AG04449 (cell line): ENCODE results near the gene SSBP3.

Source experiments
- CTCF ChIA-PET: fragments of 350-600 bp; formaldehyde crosslinking; extraction: SDS; loops from one replicate; lab custom pipeline; 2021; ENCODE audit warnings: antibody characterized with exemption; lab: Yijun Ruan, JAX
- POLR2A ChIA-PET: fragments of 400-600, 350-600 bp; formaldehyde crosslinking; extraction: SDS; loops from one replicate; lab custom pipeline; 2020; ENCODE audit warnings: antibody characterized with exemption, inconsistent platforms; lab: Yijun Ruan, JAX
- DNase-seq: peaks from one replicate; pipeline ENCODE4 v3.0.0-alpha.2; 2010; ENCODE audit warnings: low read depth, low spot score
- H3K4me3 ChIP-seq: 2 replicates; pipeline ENCODE4 v1.5.1; 2011; ENCODE audit warnings: low read depth, mild to moderate bottlenecking, control low read depth, low read length
- TF ChIP-seq, protein P1 (sequence below): IDR thresholded peaks from one replicate; pipeline ENCODE4 v1.5.1; 2011; ENCODE audit warnings: mild to moderate bottlenecking, moderate library complexity, low read length, control low read depth, inconsistent platforms; ENCODE audit not compliant: insufficient read depth; ENCODE audit errors: missing control alignments

The SSBP3 gene

GRCh38 chr1:54272134-54272533 is 134.1 kb downstream of the SSBP3 start:
- TF ChIP-seq, protein P1, sequence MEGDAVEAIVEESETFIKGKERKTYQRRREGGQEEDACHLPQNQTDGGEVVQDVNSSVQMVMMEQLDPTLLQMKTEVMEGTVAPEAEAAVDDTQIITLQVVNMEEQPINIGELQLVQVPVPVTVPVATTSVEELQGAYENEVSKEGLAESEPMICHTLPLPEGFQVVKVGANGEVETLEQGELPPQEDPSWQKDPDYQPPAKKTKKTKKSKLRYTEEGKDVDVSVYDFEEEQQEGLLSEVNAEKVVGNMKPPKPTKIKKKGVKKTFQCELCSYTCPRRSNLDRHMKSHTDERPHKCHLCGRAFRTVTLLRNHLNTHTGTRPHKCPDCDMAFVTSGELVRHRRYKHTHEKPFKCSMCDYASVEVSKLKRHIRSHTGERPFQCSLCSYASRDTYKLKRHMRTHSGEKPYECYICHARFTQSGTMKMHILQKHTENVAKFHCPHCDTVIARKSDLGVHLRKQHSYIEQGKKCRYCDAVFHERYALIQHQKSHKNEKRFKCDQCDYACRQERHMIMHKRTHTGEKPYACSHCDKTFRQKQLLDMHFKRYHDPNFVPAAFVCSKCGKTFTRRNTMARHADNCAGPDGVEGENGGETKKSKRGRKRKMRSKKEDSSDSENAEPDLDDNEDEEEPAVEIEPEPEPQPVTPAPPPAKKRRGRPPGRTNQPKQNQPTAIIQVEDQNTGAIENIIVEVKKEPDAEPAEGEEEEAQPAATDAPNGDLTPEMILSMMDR = no peak
- POLR2A ChIA-PET = no interaction called here
- DNase-seq = no peak
- CTCF ChIA-PET = interaction anchor here (0.7 to 5.3 kb wide), 17 partner anchors 10 to 227 kb away, joined by 3 to 33 read pairs (median 5); partner anchors contain the start of gene SSBP3
- no peak overlapping the region for H3K4me3 ChIP-seq

DNA sequence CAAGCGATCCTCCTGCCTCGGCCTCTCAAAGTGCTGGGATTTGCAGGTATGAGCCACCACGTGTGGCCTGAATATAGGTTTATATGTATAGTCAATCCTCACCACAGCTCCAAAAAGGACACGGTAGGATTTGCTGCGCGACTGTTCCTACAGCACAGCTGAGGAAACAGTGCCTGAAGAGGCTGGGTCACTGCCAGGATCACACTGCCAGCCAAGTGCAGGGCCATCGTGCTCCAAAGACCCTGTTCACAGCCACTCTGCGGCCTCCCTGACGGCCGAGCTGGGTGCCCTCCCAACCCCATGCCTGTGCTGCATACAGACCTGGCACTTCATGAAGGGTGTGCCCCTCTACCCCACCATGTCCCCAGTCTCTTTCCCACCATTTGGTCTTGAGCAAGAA is 134.9 kb downstream of the SSBP3 start:
- POLR2A ChIA-PET = no interaction called here
- DNase-seq = no peak
- CTCF ChIA-PET = interaction anchor here (1.0 to 5.3 kb wide), 5 partner anchors 9 to 217 kb away, joined by 3 to 33 read pairs (median 15); no protein-coding TSS in a partner anchor
- TF ChIP-seq, protein P1 = no peak
- no peak overlapping the region for H3K4me3 ChIP-seq

DNA sequence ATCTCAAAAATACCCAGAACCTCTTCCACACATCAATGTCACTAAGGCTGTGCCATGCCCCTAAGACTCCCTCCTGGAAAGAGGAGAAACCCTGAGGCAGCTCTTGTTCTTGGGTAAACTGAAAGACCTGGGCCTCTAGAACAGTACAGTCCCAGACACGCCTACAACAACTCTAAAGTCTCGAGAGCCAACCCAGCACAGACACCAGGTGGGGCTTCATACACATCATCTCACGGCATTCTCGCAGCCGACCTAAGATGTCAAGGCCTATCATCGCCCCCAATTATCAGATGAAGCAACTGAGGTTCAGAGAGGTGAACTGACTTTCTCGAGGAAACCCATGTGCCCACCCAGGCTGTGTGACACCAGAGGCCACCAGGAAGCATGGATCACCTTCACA is 135.7 kb downstream of the SSBP3 start:
- ChIA-PET POLR2A (no interaction called here), CTCF (interaction anchor here (1.0 to 5.3 kb wide), 3 partner anchors 8 to 217 kb away, joined by 3 to 32 read pairs (median 3); no protein-coding TSS in a partner anchor)
- DNase-seq = no peak
- H3K4me3 ChIP-seq = no peak overlapping the region
- TF ChIP-seq, protein P1 = no peak

GRCh38 chr1:54268762-54269297 is 137.4 kb downstream of the SSBP3 start:
- ChIA-PET POLR2A (no interaction called here), CTCF (interaction anchor here (1.3 to 1.9 kb wide), 9 partner anchors 8 to 541 kb away, joined by 3 to 6 read pairs (median 4); no protein-coding TSS in a partner anchor)
- TF ChIP-seq, protein P1 = no peak
- no peak overlapping the region for H3K4me3 ChIP-seq
- no peak for DNase-seq

DNA sequence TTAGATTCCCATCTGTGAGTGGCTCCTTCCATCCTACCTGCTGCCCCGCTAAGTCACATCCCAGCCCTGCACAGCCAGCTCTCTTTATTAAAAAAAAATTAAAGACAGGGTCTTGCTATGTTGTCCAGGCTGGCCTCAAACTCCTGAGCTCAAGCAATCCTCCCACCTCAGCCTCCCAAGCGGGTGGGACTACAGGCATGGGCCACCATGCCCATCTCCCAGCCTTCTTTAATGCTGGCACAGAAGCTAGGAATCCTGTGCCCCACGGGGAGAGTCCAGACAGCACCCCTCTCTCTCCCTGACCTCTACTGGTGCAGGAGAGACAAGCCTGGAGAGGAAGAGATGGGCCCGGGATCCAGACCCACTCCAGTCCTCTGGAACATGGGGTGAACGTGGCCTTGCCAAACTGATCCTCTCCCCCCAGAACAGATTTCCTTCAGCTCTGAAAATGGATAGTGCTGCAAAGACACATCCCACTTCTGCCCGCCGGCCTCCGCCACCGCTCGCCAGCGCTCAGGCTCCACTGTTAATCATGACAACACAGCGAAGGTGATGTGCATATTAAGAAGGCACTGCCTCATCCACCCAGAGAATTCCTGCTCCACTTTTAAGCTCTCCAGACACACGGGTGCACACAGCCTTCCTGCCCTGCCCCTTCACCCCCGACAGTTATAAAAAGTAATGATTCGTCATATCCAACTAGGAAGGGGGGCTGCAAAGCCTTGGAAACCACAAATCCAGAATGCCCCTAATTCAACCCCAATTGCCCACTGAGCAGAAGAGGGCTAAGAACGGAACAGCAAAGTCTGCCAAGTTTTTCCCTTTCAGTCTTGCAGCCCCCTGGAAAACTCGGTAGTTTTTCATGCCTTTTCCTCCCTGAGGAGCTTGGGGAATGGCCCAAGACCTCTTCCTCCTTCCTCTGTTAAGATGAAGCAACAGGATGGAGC is 138.1 kb downstream of the SSBP3 start:
- TF ChIP-seq, protein P1 = no peak
- no peak overlapping the region for H3K4me3 ChIP-seq
- DNase-seq = no peak
- ChIA-PET POLR2A (no interaction called here), CTCF (interaction anchor here (1.3 to 1.9 kb wide), 8 partner anchors 13 to 541 kb away, joined by 3 to 6 read pairs (median 4); no protein-coding TSS in a partner anchor)

DNA sequence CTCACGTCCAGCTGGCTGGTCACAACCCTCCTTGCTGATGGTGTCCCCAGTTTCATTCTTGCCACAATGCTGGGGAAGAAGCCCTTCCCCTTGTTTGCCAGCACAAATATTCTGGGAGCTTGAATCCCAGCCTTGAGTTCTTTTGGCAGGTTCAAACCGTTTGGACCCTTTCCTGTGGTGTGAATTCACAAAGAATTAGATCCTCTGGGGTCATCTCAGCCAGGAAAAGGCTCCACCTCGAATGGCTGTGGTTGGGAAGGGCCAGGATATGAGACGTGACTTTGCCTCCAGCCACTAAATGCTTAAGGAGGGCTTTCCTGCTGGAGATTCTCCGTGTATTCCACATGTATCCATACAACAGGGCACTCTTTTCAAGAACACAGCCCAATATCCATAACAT is 139.3 kb downstream of the SSBP3 start:
- TF ChIP-seq, protein P1 = no peak
- ChIA-PET CTCF (interaction anchor here (1.1 to 1.3 kb wide), 2 partner anchors 10 to 12 kb away, joined by 3 read pairs; no protein-coding TSS in a partner anchor), POLR2A (no interaction called here)

More for the DNA sequence above, 139.3 kb downstream of the SSBP3 start:
- no peak overlapping the region for H3K4me3 ChIP-seq
- no peak for DNase-seq
